M059J (cell line): ENCODE data around the gene SGK1. TPM values are rescaled to one million over a fixed set of nuclear protein-coding genes. Genes with fewer than 3 reads are reported as not detected.
"Not testable (repeated sequence)": the region's sequence is repeated elsewhere in the genome, so short reads cannot be mapped to it uniquely, and the experiment has no call there.

Experiments
- DNase-seq: peaks from one replicate; pipeline ENCODE4 v3.0.0-alpha.2; 2012; ENCODE audit warnings: low read depth
- total RNA-seq: library from RNA; depleted of rRNA; stranded (reverse); fragments of >200 nt; shearing (Covaris generic); gene quantifications from 2 replicates; pipeline ENCODE4 v1.2.3, GENCODE V29; 2014

The SGK1 gene
- total RNA-seq, 1 experiment from 2014 or later = 53.2 TPM

DNA sequence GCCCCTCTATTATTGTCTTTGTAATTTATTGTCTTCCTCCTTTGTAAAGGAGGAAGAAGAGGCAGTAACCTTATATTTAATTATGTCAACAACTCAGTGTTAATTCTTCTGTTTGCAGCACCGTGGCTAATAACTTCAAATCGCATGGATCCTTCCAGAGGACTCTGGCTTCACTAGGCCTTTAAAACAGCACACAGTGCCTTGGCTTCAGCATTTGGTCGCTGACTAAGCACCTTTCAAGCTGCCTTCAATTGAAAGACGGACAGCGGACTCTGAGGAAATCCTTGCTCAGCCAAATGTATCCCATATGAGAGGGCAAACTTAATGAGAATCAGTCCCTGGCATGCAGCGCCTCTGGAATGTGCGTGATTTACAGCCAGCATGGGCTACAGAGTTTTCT, 64.2 kb downstream of the SGK1 start:
- peak; percentile 57 for DNase-seq

DNA sequence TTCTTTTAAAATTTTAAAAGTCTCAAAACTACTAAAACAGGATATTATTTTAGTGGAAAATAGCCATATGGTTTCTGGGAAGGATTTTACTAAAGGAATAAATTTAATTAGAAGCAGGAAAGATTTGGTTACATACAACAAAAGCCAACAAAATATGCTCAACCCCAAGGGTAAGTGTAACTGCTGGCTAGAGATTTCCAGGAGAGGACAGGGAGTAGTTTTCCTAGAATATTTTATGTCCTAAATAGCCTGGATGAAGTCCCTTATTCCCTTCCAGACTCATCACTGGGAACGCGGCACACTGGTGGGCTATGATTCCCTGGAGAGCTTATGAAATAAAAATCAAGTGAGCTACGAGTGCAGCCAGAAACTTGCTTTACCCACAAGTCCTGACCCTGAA, 66.6 kb downstream of the SGK1 start:
- no peak for DNase-seq

DNA sequence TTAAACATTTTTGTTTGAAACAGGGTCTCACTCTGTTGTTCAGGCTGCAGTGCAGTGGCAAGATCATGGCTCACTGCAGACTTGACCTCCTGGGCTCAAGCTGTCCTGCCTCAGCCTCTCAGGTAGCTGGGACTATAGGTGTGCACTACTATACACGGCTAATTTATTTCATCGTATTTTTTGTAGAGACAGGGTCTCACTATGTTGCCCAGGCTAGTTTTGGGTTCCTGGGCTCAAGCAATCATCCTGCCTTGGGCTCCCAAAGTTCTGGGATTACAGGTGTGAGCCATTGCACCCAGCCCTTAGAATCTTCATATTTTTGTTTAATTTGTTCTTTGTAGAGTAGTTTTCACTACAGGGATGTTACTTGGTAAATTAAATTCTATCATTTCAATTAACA, 67.1 kb downstream of the SGK1 start:
- no peak for DNase-seq

DNA sequence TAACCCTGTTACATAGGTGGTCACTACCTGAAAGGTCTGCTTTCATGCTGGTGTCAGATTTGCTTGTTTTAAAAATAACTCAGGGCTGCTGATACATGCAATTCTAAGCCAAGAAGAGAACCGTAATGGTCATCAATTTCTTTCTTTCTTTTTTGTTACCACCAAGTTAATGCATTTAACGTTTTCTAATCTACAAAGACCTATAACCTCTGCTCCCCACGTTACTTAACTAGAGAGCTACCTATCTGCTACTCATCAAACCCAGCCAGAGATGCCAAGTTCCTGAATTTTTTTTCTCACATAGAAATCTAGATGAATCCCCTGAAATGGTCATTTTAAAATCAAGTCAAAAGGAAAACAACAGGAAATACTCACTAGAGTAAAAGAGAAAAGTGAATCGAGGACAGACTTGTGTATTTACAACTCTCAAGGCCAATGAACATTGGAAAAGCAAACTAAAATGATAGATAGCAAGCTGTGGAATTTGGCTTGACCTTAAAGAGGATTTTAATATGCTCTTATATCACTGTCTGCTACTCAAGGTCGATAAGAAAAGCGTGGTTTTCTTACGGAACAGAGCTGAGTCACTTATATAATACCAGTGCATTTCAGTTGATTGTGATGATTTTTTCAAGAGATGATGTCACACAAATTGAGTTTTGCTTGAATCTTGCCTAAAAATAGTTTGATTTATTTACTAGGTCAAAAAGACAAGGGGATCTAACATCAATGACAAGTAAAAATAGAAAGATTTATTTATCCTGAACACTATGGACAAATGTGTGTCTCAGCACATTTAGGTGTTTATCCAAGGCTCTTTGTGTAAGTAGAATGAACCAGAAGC, 67.9 kb downstream of the SGK1 start:
- DNase-seq = peak; percentile 41

- no peak for DNase-seq
Observed at GRCh38 chr6:134249239-134249758, 68.6 kb downstream of the SGK1 start.

DNA sequence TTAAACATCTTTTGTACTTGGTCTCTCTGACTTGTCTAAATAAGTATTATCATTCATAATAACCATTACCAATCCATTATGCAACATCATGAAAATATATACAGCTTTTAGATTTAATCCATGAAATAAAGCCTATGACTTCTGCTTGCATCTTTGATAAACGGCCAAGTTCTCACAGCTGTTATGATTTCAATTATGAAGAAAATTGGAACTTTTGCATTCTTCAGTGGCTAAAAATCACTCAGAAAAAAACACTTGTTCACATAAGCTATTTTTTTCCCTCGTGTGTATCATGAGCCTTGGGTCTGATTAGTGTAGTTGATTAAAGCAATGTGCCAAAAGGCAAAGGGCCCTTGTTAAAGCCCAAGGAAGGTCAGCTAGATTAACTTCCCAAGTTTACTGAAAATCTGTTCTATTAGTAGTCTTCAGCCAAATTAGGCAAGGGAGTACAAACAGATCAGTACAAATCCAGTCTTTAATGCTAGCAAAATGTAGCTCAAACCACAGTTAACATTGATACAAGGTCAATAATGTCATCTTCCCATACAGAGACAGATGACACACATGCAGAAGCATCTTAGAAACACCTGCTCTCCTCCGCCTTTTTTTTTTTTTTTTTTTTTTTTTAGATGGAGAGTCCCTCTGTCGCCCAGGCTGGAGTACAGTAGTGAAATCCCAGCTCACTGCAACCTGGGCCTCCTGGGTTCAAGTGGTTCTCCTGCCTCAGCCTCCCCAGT, 69.9 kb downstream of the SGK1 start:
- no peak for DNase-seq

DNA sequence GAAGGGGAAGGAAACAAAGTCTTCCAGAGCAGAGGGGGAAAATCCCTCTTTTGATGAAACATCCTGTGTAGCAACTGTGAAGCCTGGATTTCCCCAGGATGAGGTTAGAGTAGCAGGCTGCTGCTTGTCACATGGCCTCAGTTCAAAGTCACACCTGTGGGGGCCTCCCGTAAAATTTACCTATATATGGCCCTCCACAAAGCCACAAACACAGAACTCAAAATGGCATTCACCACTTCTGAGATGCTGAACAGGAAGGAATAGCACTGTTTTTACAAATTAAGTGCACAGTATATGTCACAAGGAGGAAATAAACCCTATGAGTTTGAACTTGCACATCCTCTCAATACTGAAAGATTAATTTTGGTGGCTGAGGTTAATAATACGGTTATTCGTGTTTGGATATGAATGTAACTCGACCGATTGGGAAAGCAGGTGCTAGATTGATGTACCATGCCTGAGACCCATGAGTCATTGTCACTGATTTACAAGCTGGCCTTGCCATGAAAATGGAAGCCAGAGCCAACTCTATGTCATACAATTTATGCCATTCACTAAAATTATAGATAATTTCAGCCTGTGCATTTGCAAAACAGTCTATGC, 70.6 kb downstream of the SGK1 start:
- no peak for DNase-seq

DNA sequence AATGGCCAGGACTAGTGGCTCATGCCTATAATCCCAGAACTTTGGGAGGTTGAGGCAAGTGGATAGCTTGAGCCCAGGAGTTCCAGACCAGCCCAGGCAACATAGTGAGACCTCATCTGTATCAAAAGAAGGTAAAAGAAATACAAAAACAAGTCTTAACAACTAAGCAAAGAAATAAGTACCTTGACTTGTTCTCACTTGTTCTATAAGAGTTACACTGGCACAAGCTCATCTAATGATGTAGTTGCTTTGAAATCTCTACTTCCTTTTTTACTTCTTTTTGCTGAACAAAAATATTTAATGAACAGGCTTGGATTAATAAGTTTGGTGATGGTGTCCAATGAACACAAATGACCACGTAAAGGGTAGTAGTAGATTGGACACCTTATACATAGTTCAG, 72.2 kb downstream of the SGK1 start:
- no peak for DNase-seq

- peak; percentile 80 for DNase-seq
Observed at GRCh38 chr6:134245041-134245440, 72.9 kb downstream of the SGK1 start.

DNA sequence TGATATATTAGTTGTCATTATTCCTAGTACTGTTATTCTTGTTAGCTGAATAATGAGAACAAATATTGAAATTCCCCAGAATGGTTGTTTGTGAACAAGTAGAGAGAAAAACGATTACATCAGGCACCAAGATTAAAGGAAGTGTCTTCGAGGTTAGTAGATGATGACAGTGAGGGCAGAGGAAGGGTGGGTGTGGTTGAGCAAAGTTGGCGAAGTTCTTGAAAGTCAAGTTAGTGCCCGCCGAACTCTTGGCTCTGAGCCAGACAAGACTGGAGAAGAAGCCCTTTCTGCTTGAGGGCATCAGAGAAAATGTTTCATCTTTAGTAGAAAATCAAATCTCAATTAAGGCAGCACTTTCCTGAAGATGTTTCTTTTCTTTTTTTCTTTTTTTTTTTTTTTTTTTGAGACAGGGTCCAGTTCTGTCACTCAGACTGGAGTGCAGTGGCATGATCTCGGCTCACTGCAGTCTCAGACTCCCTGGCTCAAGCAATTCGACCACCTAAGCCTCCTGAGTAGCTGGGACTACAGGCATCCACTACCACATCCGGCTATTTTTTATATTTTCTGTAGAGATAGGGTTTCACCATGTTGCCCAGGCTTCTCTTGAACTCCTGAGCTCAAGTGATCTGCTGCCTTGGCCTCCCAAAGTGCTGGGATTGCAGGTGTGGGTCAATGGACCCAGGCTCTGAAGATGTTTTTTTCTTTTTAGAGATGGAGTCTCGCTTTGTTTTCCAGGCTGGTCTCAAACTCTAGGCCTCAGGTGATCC, 77.1 kb downstream of the SGK1 start:
- DNase-seq = no peak

DNA sequence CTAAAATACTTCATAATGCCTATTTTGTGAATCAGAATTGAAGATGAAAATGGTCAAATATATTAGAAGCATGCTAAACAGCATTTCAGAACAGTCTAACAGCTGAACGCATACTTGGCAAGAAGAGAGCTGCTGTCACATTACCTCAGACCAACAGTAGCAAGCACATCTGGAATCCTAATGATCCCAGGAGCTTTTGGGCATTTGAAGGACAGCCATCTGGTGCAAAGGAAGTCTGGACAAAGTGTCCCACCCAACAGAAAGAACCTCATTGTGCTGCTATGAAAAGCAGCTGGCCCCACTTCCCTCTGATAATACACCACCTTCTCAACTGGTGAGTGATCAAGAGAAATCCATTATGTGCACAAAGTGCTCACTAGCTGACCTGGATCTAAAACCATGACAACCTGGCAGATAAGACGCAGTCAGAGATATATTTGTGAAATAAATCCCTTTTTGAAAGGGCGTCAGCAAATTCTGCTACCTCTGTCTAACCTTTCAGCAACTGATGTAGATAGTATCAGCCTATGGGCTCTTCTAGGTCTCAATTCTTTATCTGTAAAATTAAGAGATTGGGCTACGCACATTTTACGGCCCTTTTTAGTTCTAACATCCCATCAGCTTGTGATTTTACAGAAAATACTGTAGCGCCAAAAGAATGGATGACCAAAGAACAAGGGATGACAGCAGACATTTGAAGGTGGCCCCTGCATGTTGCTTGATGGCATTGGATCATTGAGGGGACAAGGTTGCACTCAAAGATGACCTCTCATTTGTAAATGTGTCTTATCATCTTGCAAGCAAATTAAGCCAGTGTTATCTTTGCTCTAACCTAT, 78.7 kb downstream of the SGK1 start:
- DNase-seq = no peak

DNA sequence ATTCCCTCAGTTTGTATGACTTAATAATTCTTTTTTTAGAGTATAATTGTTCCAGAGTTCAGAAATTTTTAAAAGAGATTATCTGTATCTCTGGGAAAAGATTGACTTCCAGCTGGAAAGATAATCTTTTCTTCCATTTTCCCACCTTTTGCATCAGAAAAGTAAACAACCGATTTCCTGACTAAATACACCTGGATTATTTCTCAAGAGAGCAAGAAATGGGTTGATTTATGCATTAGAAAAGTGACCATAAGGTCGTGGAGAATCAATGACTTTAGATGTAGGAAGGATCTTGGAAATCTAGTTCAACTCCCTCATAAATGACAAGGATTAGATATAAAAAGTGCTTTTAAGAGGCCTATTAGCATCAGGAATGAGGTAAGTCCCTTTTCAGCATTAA, 79.9 kb downstream of the SGK1 start:
- DNase-seq = no peak

DNA sequence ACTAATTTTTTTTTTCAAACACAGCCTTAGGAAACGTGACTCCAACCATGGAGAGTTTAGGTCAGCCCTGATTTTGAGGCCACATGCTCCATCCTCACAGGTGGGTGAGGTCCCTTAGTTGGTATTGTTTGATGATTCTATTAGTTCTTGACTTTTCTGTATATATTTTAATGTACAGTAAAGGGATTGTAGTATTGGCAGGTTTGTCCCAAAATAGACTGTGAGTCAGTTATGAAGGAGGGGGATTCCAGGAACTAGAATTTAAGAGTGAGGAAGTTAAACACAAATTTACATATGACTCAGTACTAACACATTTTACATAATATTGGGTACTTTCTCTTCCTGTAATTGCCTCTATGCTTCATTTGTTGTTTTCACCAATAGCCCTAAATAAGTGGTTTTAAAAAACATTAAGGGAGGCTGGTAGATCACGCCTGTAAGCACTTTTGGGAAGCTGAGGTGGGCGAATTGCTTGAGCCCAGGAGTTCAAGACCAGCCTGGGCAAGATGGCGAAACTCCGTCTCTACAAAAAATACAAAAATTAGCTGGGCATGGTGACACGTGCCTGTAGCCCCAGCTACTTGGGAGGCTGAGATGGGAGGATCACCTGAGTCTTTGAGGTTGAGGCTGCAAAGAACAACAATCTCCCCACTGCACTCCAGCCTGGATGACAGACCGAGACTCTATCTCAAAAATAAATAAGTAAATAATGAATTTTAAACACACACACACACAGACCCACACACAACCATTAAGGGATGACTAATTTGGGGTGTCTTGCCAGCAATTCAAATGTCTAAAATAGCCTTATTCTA, 81.8 kb downstream of the SGK1 start:
- DNase-seq = peak; percentile 81

DNA sequence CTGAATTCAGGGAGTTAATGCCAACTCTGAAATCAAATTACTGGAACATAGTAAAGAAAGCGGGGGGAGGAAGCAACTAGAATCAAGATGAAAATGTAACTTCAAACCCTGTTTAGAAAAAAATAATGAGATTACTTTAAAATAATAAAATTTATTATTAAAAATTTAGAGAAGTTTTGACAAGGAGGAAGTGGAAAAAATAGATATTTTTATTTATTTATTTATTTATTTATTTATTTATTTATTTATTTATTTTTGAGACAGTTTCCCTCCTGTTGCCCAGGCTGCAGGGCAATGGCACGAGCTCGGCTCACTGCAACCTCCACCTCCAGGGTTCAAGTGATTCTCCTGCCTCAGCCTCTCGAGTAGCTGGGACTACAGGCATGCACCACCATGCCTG, 82.6 kb downstream of the SGK1 start:
- DNase-seq = not testable (repeated sequence)

DNA sequence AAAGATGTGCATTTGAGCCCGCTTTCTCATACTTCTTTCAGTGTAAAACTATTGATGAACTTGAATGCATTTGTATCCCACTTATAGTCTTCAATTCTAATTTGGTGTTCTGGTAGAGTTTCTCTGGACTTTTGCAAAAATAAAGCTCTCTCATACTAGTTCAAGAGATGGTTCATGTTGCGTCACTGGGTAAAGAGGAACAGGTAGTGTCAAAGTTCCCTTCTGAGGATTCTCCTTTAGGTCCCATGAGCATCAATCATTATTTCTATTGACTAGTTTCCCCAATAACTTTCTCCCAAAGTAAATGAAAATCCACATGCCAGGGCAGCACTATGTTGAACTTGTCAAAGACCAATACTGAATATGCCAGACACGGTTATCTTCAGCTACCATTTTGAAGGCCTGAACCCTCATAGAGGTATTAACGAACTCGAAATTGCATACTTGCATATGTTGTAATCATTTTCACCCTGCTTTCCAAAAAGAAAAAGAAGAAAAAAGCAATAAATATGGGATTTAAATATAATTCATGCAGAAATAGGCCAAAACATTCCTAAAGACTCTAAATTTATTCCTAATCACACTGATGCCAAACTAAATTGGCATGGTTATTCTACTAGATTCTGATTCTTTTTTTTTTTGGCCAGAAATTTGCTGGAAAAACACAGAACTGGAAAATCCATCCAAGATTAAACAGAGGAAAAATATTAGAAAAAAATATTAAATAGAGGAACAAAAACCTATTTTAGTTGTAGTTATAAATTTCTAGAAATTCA, 84.5 kb downstream of the SGK1 start:
- DNase-seq = no peak

- DNase-seq = no peak
Observed at GRCh38 chr6:134230940-134231339, 87.0 kb downstream of the SGK1 start.

DNA sequence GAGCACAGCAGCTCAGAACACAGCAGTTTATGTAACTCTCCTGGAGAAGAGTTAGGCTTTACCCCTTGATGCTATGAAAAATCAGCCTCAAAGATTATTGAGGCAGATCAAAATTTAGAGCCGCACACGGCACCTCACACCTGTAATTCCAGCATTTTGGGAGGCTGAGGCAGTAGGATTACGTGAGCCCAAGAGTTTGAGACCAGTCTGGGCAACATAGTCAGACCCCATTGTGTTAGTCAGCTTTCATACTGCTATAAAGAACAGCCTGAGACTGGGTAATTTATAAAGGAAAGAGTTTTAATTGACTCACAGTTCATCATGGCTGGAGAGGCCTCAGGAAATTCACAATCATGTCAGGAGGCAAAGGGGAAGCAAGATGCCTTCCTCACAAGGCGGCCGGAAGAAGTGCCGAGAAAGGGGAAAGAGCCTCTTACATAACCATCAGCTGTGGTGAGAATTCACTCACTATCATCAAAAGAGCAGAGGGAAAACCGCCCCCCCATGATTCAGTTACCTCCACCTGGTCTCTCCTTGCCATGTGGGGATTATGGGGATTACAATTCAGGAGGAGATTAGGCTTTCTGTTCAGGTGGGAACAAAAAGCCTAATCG, 87.7 kb downstream of the SGK1 start:
- DNase-seq = no peak

- DNase-seq = no peak
Observed at GRCh38 chr6:134229520-134229919, 88.4 kb downstream of the SGK1 start.
